ENCODE measurements around the gene SCNN1A.

GRCh38 chr12:6342140-6342889 is 33.0 kb downstream of the SCNN1A start:
- no peak for TF ChIP-seq GATA2 (IDR thresholded peaks at IDR 0.05; ENCODE audit: low read depth, low read length)
- no peak for TF ChIP-seq GATA3 (IDR thresholded peaks at IDR 0.05; ENCODE audit: low read depth, low read length)

Data from SH-SY5Y (cell line).